Natural killer cell (primary cell): ENCODE data around the gene SLC12A7. TPM values are rescaled to one million over a fixed set of nuclear protein-coding genes. Genes with fewer than 3 reads are reported as not detected.

ENCODE experiments used
- ATAC-seq, 3 donors: fragments of 150-1000 bp in 2 of 3; fragments of 200-7000 bp in 1 of 3; cut with Tn5 transposase; 1 replicate in 1 of 3; 2 replicates in 2 of 3; pipeline ENCODE4 v1.10.0; 2021; ENCODE audit warnings: mild to moderate bottlenecking in 2 of 3, moderate library complexity in 2 of 3
- DNase-seq, 2 donors: peaks; one replicate each; pipeline versions ENCODE4 v3.0.0 to v3.0.0-alpha.2; 2013 to 2021; ENCODE audit warnings: mixed read lengths in 1 of 2
- H3K27ac ChIP-seq: one replicate; pipeline ENCODE4 v1.5.1; 2013; ENCODE audit warnings: mild to moderate bottlenecking, low read length
- H3K27me3 ChIP-seq: one replicate; pipeline ENCODE4 v1.6.1; 2013; ENCODE audit warnings: low read length; ENCODE audit not compliant: control insufficient read depth, insufficient read depth
- H3K36me3 ChIP-seq: one replicate; pipeline ENCODE4 v1.6.1; 2013; ENCODE audit warnings: low read length; ENCODE audit not compliant: control insufficient read depth, insufficient read depth
- H3K4me1 ChIP-seq: one replicate; pipeline ENCODE4 v1.6.1; 2013; ENCODE audit warnings: low read length; ENCODE audit not compliant: control insufficient read depth, insufficient read depth
- H3K4me3 ChIP-seq: one replicate; pipeline ENCODE4 v1.5.1; 2013; ENCODE audit warnings: low read length
- H3K9me3 ChIP-seq: one replicate; pipeline ENCODE4 v1.6.1; 2013; ENCODE audit warnings: low read length; ENCODE audit not compliant: control insufficient read depth, insufficient read depth
- H3K27ac Mint-ChIP-seq, 2 donors: one replicate each; pipeline ENCODE4 v1.8.0; 2022; ENCODE audit warnings: mild to moderate bottlenecking in 2 of 2, mixed read lengths in 2 of 2, moderate library complexity in 1 of 2
- H3K27me3 Mint-ChIP-seq, 2 donors: one replicate each; pipeline ENCODE4 v1.8.0; 2022; ENCODE audit warnings: low read depth in 2 of 2, mixed read lengths in 2 of 2
- H3K36me3 Mint-ChIP-seq: one replicate; pipeline ENCODE4 v1.8.0; 2022; ENCODE audit warnings: mixed read lengths
- H3K4me1 Mint-ChIP-seq, 2 donors: one replicate each; pipeline ENCODE4 v1.8.0; 2022; ENCODE audit warnings: mixed read lengths in 2 of 2
- H3K4me3 Mint-ChIP-seq: one replicate; pipeline ENCODE4 v1.8.0; 2022; ENCODE audit warnings: mild to moderate bottlenecking, moderate library complexity, mixed read lengths
- H3K9me3 Mint-ChIP-seq, 2 donors: one replicate each; pipeline ENCODE4 v1.8.0; 2022; ENCODE audit warnings: mixed read lengths in 2 of 2
- WGBS: methylation state at CpG from one replicate; pipeline ENCODE4 v1.1.7; 2013; ENCODE audit warnings: missing lambda C conversion rate; ENCODE audit not compliant: insufficient coverage; 5-methylcytosine and 5-hydroxymethylcytosine counted together
- intact Hi-C: fragments of 100-400 bp; cut with micrococcal nuclease; formaldehyde crosslinking; loops from one replicate; pipeline ENCODE4 v1.14.2; 2022
- total RNA-seq, 4 donors: library from RNA; stranded (reverse); fragments of 120-200 nt in 1 of 4; gene quantifications; one replicate each; pipeline versions ENCODE4 v1.2.3 to v1.2.4, GENCODE V29; 2013 to 2022
- TF ChIP-seq, protein P1 (sequence below): fragments of 200-600 bp; IDR thresholded peaks from one replicate; pipeline ENCODE4 v1.8.0; 2022; ENCODE audit warnings: antibody characterized with exemption

The SLC12A7 gene
- total RNA-seq, 3 donors from 2014 or later (not counting 1 experiment from before 2014, with no cell fraction given): 53.2 to 92.5 (median 81.3) TPM

DNA sequence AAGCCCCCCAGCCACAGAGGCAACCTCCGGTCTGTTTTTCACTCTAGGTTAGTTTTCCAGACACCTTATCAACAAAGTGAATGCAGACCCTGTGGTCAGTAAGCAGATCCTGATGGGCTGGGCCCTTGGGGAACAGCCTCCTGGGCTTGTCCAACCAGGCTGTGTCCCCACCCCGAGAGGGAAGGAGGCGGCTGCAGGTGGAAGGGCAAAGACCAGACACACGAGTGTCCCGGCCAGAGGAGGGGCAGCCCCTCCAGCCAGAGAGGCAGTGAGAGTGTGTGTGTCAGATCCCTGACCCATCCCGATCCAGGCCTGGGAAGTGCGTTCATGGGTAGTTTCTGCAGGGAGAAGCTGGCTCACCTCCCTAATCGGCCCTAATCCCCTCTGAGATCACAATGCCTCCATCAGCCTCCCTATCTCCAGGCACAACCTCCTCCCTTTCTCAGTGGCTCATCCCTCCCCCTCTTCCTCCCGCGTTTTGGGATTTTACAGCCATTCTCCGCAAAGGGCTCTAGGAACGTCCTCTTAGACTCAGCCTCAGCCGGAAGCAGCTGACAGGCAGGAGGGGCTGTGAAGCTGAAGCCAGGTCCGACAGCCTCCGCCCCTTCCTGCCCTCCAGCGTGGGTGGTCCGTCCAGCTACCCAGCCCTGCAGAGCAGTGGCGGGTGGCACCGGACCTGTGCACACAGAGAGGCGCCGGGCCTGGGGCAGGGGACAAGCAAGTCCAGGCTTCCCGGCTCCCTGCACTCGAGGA is 9.7 kb downstream of the SLC12A7 start:
- intact Hi-C loops: loop anchor here (10.0 kb wide), 1 partner anchor 413 kb away; no protein-coding TSS in a partner anchor
- peak in 2 of 3 donors; percentile 22 to 57 for ATAC-seq
- Histone ChIP-seq H3K4me1 (peaks cover 46% of the 10 kb centered on the region), H3K4me3 (peak overlapping the region; percentile 17), H3K27me3 (no peaks in the 10 kb centered on the region), H3K9me3 (no peaks in the 10 kb centered on the region), H3K27ac (peak overlapping the region; percentile 33), H3K36me3 (no peaks in the 10 kb centered on the region)
- no peak for DNase-seq
- Mint-ChIP-seq H3K4me1 (peaks cover 27 to 75% of the 10 kb centered on the region in 2 donors), H3K9me3 (no peaks in the 10 kb centered on the region), H3K27ac (peak overlapping the region; percentile 63 to 99), H3K36me3 (no peaks in the 10 kb centered on the region), H3K4me3 (peak overlapping the region; percentile 61), H3K27me3 (no peaks in the 10 kb centered on the region)
- TF ChIP-seq, protein P1, sequence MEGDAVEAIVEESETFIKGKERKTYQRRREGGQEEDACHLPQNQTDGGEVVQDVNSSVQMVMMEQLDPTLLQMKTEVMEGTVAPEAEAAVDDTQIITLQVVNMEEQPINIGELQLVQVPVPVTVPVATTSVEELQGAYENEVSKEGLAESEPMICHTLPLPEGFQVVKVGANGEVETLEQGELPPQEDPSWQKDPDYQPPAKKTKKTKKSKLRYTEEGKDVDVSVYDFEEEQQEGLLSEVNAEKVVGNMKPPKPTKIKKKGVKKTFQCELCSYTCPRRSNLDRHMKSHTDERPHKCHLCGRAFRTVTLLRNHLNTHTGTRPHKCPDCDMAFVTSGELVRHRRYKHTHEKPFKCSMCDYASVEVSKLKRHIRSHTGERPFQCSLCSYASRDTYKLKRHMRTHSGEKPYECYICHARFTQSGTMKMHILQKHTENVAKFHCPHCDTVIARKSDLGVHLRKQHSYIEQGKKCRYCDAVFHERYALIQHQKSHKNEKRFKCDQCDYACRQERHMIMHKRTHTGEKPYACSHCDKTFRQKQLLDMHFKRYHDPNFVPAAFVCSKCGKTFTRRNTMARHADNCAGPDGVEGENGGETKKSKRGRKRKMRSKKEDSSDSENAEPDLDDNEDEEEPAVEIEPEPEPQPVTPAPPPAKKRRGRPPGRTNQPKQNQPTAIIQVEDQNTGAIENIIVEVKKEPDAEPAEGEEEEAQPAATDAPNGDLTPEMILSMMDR: no peak
- WGBS: 23% methylated on average over 23 of the region's 23 CpGs

DNA sequence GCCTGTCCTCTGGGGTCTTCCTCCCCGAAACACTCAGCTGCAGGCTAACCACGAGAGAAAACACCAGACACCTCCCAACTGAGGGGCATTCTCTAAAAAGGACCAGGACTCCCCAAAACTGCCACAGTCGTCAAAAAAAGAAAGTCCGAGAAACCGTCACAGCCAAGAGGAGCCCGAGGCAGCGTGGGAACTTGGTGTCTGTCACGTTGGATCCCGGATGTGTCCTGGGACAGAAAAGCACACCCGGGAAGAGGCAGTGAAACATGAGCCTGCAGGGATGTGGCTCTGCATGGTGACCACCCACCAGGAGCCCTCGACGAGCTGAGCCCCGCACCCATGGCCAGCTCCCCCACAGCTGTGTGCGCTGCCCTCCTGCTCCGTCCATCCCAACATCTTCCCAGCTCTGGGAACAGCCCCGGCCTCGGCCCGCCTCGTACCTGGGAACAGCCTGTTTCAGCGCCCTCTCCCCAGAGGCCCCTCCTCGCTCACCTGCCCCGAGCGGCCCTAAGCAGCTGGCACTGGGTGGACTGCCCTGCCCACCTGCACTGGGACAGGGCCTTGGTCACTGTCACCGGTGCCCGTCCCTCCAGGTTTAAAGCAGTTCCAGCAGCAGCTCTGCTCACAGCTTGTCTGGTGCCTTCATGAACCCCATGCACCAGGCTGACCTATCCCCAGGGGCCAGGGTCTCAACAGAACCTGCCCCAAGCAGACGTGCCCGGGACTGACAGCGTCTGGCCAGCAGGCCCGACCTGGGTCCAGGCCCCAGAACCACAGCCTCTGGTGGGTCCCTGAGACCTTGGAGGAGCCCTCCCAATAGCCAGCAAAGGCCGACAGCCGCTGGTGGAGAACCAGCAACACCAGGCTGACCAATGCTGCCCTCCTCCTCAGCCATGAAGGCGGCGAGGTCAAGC is 10.9 kb downstream of the SLC12A7 start:
- TF ChIP-seq, protein P1: no peak
- Mint-ChIP-seq H3K27ac (peak overlapping the region in 1 of 2 donors; percentile 99), H3K9me3 (no peaks in the 10 kb centered on the region), H3K4me1 (peaks cover 21 to 71% of the 10 kb centered on the region in 2 donors), H3K27me3 (no peaks in the 10 kb centered on the region), H3K4me3 (peak overlapping the region; percentile 42), H3K36me3 (no peaks in the 10 kb centered on the region)
- no peak overlapping the region for H3K4me3 ChIP-seq
- no peaks in the 10 kb centered on the region for H3K9me3 ChIP-seq
- no peaks in the 10 kb centered on the region for H3K27me3 ChIP-seq
- H3K4me1 ChIP-seq: peaks cover 38% of the 10 kb centered on the region
- intact Hi-C loops: loop anchor here (10.0 kb wide), 1 partner anchor 414 kb away; no protein-coding TSS in a partner anchor
- no peaks in the 10 kb centered on the region for H3K36me3 ChIP-seq
- no peak for DNase-seq
- 89% methylated on average over 33 of the region's 33 CpGs for WGBS
- no peak overlapping the region for H3K27ac ChIP-seq
- no peak for ATAC-seq

DNA sequence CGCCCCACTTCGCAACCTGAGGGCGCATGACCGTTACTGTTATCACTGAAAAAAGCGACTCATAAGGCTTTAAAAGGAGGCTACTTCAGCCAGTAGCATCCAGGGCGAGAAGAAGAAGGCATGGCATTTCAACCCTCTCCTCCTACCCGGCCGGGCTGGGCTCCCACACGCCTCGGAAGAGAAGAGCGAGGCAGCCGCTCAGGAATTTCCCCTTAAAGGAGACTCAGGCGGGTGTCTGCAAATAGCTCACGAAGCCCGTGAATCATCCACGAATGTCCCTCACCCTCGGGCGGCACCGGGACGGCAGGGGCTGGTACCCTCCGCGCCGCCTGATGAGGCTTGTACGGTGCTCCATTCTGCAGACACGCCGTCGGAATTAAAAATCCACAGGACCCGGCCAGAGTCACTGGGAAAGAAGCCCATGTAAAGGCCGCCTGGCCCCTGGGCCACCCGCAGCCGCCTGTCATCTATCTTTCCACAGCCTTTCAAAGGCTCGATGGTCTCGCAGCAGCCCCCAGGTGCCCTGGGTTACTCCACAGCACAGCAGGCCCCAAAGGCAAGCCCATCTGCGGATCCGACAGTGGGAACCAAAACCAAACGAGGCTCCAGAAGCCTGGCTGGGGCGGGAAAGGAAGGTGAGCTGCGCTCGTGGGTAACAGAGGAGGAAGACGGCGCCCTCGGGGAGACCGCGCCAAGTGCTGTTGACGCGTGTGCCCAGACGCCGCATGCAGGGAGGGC is 11.8 kb downstream of the SLC12A7 start:
- Histone ChIP-seq H3K36me3 (no peaks in the 10 kb centered on the region), H3K27me3 (no peaks in the 10 kb centered on the region), H3K27ac (no peak overlapping the region), H3K9me3 (no peaks in the 10 kb centered on the region), H3K4me3 (no peak overlapping the region), H3K4me1 (peaks cover 29% of the 10 kb centered on the region)
- intact Hi-C loops: loop anchor here (10.0 kb wide), 1 partner anchor 415 kb away; no protein-coding TSS in a partner anchor
- no peaks in the 10 kb centered on the region for H3K36me3 Mint-ChIP-seq
- ATAC-seq (no peak), DNase-seq (no peak)
- TF ChIP-seq, protein P1: no peak
- H3K4me1 Mint-ChIP-seq: peaks cover 21 to 69% of the 10 kb centered on the region in 2 donors
- no peaks in the 10 kb centered on the region for H3K27me3 Mint-ChIP-seq
- no peaks in the 10 kb centered on the region for H3K9me3 Mint-ChIP-seq
- H3K4me3 Mint-ChIP-seq: peak overlapping the region; percentile 42
- H3K27ac Mint-ChIP-seq: peak overlapping the region in 1 of 2 donors; percentile 99
- WGBS: 81% methylated on average over 48 of the region's 48 CpGs
